ACHN (cell line): Measurements from ENCODE around the gene MED28.

Experiments
- DNase-seq: peaks from one replicate; pipeline ENCODE4 v3.0.0-alpha.2; 2015
- in situ Hi-C: cut with HindIII; loops from 2 replicates; pipeline ENCODE4 v1.10.0; 2017; ENCODE audit warnings: low sequenced_read_pairs, low pct_ligation_motif_present, low pct_unique_long_range_greater_than_20kb

The MED28 gene

GRCh38 chr4:17605236-17605635, 9.2 kb upstream of the MED28 start:
- in situ Hi-C loops = no loop called here

GRCh38 chr4:17613761-17614415, 553 bp upstream of the MED28 start:
- peak; percentile 77 for DNase-seq
- in situ Hi-C loops = no loop called here

More at GRCh38 chr4:17605236-17605635, 9.2 kb upstream of the MED28 start:
- no peak for DNase-seq

GRCh38 chr4:17616283-17616682, 1.8 kb downstream of the MED28 start:
- no peak for DNase-seq
- in situ Hi-C loops = no loop called here

- in situ Hi-C loops = no loop called here
Observed at GRCh38 chr4:17618926-17619325, 4.5 kb downstream of the MED28 start.

GRCh38 chr4:17619416-17620105, 5.1 kb downstream of the MED28 start:
- DNase-seq = no peak
- in situ Hi-C loops = no loop called here

More at GRCh38 chr4:17618926-17619325, 4.5 kb downstream of the MED28 start:
- no peak for DNase-seq

- in situ Hi-C loops = no loop called here
- DNase-seq = no peak
Observed at GRCh38 chr4:17623451-17624001, 9.1 kb downstream of the MED28 start.

- DNase-seq = no peak
- in situ Hi-C loops = no loop called here
Observed at GRCh38 chr4:17624821-17625220, 10.4 kb downstream of the MED28 start.

GRCh38 chr4:17630228-17630627, 15.8 kb downstream of the MED28 start:
- DNase-seq = no peak
- in situ Hi-C loops = no loop called here

- DNase-seq = no peak
- in situ Hi-C loops = no loop called here
Observed at GRCh38 chr4:17633600-17633999, 19.2 kb downstream of the MED28 start.

- DNase-seq = no peak
- in situ Hi-C loops = no loop called here
Observed at GRCh38 chr4:17635056-17635455, 20.6 kb downstream of the MED28 start.

- in situ Hi-C loops = no loop called here
Observed at GRCh38 chr4:17636341-17636695, 21.9 kb downstream of the MED28 start.

GRCh38 chr4:17636696-17637622, 22.5 kb downstream of the MED28 start:
- DNase-seq = peak; percentile 70
- in situ Hi-C loops = no loop called here

More at GRCh38 chr4:17636341-17636695, 21.9 kb downstream of the MED28 start:
- no peak for DNase-seq

GRCh38 chr4:17639136-17639535, 24.7 kb downstream of the MED28 start:
- in situ Hi-C loops = no loop called here
- DNase-seq = no peak

GRCh38 chr4:17642398-17642783, 27.9 kb downstream of the MED28 start:
- DNase-seq = no peak
- in situ Hi-C loops = no loop called here

- DNase-seq = no peak
- in situ Hi-C loops = no loop called here
Observed at GRCh38 chr4:17646693-17647092, 32.3 kb downstream of the MED28 start.

- in situ Hi-C loops = no loop called here
Observed at GRCh38 chr4:17647176-17647806, 32.9 kb downstream of the MED28 start.

GRCh38 chr4:17647927-17648326, 33.5 kb downstream of the MED28 start:
- DNase-seq = no peak
- in situ Hi-C loops = no loop called here

More at GRCh38 chr4:17647176-17647806, 32.9 kb downstream of the MED28 start:
- no peak for DNase-seq

GRCh38 chr4:17650406-17650805, 36.0 kb downstream of the MED28 start:
- in situ Hi-C loops = no loop called here
- no peak for DNase-seq
